GM12872 (cell line): ENCODE measurements around the gene CCL4.

ENCODE experiments used
- CTCF ChIP-seq: IDR thresholded peaks from 3 replicates; pipeline ENCODE4 v1.5.1; 2011; ENCODE audit warnings: low read depth, mild to moderate bottlenecking, low read length, moderate library complexity; ENCODE audit not compliant: insufficient read depth

Gene CCL4

GRCh38 chr17:36127199-36127893, 23.7 kb downstream of the CCL4 start:
- no peak for TF ChIP-seq CTCF

- TF ChIP-seq CTCF = no peak
Measured at GRCh38 chr17:36127911-36128310, 24.3 kb downstream of the CCL4 start.

GRCh38 chr17:36128411-36128978, 24.9 kb downstream of the CCL4 start:
- TF ChIP-seq CTCF = no peak

DNA sequence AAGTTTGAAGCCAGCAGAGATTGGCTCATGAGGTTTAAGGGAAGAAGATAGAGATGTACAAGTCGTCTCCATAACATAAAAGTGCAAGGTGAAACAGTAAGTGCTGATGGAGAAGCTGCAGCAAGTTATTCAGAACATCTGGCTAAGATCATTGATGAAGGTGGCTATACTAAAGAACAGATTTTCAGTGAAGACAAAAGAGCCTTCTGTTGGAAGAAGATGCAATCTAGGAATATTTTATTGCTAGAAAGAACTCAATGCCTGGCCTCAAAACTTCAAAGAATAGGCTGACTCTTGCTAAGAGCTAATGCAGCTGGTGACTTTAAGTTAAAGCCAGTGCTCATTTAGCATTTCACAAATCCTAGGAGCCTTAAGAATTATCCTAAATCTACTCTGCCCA, 26.0 kb downstream of the CCL4 start:
- TF ChIP-seq CTCF = no peak

- TF ChIP-seq CTCF = no peak
Measured at GRCh38 chr17:36130346-36130745, 26.7 kb downstream of the CCL4 start.

DNA sequence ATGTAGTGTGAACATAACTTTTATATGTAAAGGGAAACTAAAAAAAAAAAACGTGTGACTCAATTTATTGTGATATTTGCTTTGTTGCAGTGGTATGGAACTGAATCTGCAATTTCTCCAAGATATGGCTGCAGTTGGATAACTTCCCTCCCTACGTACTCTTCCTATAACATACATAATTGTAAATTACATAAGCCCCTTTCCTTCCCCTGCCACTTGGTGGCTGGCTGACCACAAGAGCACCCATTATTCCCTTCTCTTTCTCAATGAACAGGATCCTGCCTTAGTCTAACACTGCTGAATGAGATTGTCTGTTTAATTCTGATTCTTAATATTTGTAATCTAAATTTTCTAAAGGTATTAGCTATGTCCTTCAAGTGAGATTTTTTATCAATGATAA, 27.8 kb downstream of the CCL4 start:
- TF ChIP-seq CTCF = no peak

DNA sequence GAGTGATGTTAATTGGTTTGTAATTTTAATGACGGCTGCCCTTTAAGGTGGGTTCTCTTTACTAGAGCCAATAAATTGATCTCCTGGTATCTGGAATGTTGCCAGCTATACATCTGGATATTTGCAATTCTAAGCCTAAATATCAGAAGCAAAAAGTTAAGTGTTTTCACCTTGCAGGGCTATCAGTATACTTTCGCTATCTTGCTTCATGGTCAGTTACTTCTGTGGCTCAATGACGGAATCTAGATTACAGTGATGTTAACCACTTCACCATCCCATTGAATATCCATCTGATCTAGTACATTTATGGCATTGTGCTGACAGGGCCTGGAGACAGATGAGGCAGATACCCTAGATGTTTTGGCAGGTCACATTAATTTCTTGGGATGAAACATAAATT, 28.3 kb downstream of the CCL4 start:
- no peak for TF ChIP-seq CTCF
